CD4-positive, alpha-beta memory T cell (primary cell): ENCODE measurements around the gene IFT74. TPM values are rescaled to one million over a fixed set of nuclear protein-coding genes. Genes with fewer than 3 reads are reported as not detected.

Experiments used
- CTCF ChIA-PET: fragments of 350-600 bp; sonication (Branson Sonifier 250); formaldehyde crosslinking; loops from one replicate; lab custom pipeline; 2021; ENCODE audit warnings: inconsistent platforms; ENCODE audit not compliant: partially characterized antibody; lab: Charles Lee
- POLR2A ChIA-PET: fragments of 350-600 bp; sonication (Branson Sonifier 250); formaldehyde crosslinking; loops from one replicate; lab custom pipeline; 2021; ENCODE audit not compliant: partially characterized antibody; lab: Charles Lee
- DNase-seq, 5 donors: peaks; one replicate each; pipeline versions ENCODE4 v3.0.0 to v3.0.0-alpha.2; 2020 to 2022; ENCODE audit warnings: mixed read lengths in 1 of 5
- H3K27ac ChIP-seq: one replicate; pipeline ENCODE4 v1.7.0; 2013; ENCODE audit warnings: low read depth, low read length
- H3K27me3 ChIP-seq: 2 replicates; pipeline ENCODE4 v1.7.0; 2013; ENCODE audit warnings: mild to moderate bottlenecking, low read length, moderate library complexity; ENCODE audit not compliant: insufficient read depth
- H3K36me3 ChIP-seq: 2 replicates; pipeline ENCODE4 v1.7.0; 2013; ENCODE audit warnings: mild to moderate bottlenecking, low read length, moderate library complexity; ENCODE audit not compliant: insufficient read depth
- H3K4me1 ChIP-seq: 2 replicates; pipeline ENCODE4 v1.7.0; 2013; ENCODE audit warnings: mild to moderate bottlenecking, low read length, moderate library complexity; ENCODE audit not compliant: insufficient read depth
- H3K4me3 ChIP-seq, 2 donors: one replicate each; pipeline ENCODE4 v1.7.0; 2013; ENCODE audit warnings: low read length in 2 of 2, mild to moderate bottlenecking in 1 of 2
- H3K9me3 ChIP-seq, 2 donors: one replicate each; pipeline ENCODE4 v1.7.0; 2013; ENCODE audit warnings: low read length in 2 of 2, control low read depth in 1 of 2; ENCODE audit not compliant: control insufficient read depth in 1 of 2
- H3K27ac Mint-ChIP-seq, 7 donors: one replicate each; pipeline ENCODE4 v1.8.0; 2020 to 2021; ENCODE audit warnings: mixed read lengths in 7 of 7, mild to moderate bottlenecking in 6 of 7, inconsistent platforms in 3 of 7, moderate library complexity in 3 of 7
- H3K27me3 Mint-ChIP-seq, 2 donors: one replicate each; pipeline ENCODE4 v1.8.0; 2020 to 2021; ENCODE audit warnings: mixed read lengths in 2 of 2
- H3K36me3 Mint-ChIP-seq, 2 donors: one replicate each; pipeline ENCODE4 v1.8.0; 2020 to 2021; ENCODE audit warnings: mixed read lengths in 2 of 2, inconsistent platforms in 1 of 2, mild to moderate bottlenecking in 1 of 2
- H3K4me1 Mint-ChIP-seq, 4 donors: one replicate each; pipeline ENCODE4 v1.8.0; 2020 to 2021; ENCODE audit warnings: mixed read lengths in 4 of 4, mild to moderate bottlenecking in 1 of 4
- H3K4me3 Mint-ChIP-seq, 8 donors: one replicate each; pipeline ENCODE4 v1.8.0; 2020 to 2021; ENCODE audit warnings: mixed read lengths in 8 of 8, mild to moderate bottlenecking in 7 of 8, moderate library complexity in 6 of 8, inconsistent platforms in 3 of 8
- H3K9me3 Mint-ChIP-seq, 8 donors: one replicate each; pipeline ENCODE4 v1.8.0; 2020 to 2021; ENCODE audit warnings: mixed read lengths in 8 of 8, mild to moderate bottlenecking in 5 of 8, inconsistent platforms in 3 of 8, moderate library complexity in 1 of 8
- intact Hi-C: fragments of 100-400 bp; cut with micrococcal nuclease; formaldehyde crosslinking; loops from one replicate; pipeline ENCODE4 v1.15.1; 2023
- polyA plus RNA-seq, 2 donors: library from polyadenylated mRNA; unstranded; fragments of 300-500 nt; fragmentation: Illumina TruSeq; gene quantifications; one replicate each; pipeline ENCODE4 v1.2.3, GENCODE V29; 2021
- total RNA-seq, 2 experiments: library from RNA; stranded (reverse); gene quantifications; one replicate each; pipeline ENCODE4 v1.2.3, GENCODE V29; 2021

IFT74 gene
- total and polyA plus RNA-seq, 4 experiments from 2014 or later: 5.9 to 10.0 (median 8.9) TPM

DNA sequence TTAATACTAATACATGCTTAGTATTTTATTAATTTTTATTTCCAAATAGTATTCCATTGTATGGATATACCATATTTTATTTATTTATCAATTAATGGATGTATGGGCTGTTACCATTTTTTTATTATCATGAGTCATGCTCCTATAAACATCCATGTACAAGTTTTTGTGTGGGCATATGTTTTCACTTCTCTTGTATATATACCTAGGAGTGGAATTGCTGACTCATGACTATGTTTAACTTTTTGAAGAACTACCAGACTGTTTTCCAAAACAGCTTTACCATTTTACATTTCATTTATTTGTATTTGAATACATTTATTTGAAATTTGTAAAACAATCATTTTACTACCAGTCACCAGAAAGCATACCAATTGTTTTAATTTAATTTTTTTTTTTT is 63.4 kb downstream of the IFT74 start:
- no peak overlapping the region for H3K27ac Mint-ChIP-seq
- no peaks in the 10 kb centered on the region for H3K9me3 Mint-ChIP-seq
- Histone ChIP-seq H3K4me1 (no peaks in the 10 kb centered on the region), H3K4me3 (no peak overlapping the region), H3K9me3 (no peaks in the 10 kb centered on the region), H3K27ac (no peak overlapping the region), H3K27me3 (no peaks in the 10 kb centered on the region), H3K36me3 (no peaks in the 10 kb centered on the region)
- no peaks in the 10 kb centered on the region for H3K4me1 Mint-ChIP-seq
- no peak for DNase-seq
- ChIA-PET CTCF (interaction anchor here (1.5 kb wide), 1 partner anchor 44 kb away, joined by 3 read pairs; no protein-coding TSS in a partner anchor), POLR2A (no interaction called here)
- intact Hi-C loops: no loop called here
- H3K36me3 Mint-ChIP-seq: peaks cover 39 to 60% of the 10 kb centered on the region in 2 donors
- no peak overlapping the region for H3K4me3 Mint-ChIP-seq
- H3K27me3 Mint-ChIP-seq: no peaks in the 10 kb centered on the region

DNA sequence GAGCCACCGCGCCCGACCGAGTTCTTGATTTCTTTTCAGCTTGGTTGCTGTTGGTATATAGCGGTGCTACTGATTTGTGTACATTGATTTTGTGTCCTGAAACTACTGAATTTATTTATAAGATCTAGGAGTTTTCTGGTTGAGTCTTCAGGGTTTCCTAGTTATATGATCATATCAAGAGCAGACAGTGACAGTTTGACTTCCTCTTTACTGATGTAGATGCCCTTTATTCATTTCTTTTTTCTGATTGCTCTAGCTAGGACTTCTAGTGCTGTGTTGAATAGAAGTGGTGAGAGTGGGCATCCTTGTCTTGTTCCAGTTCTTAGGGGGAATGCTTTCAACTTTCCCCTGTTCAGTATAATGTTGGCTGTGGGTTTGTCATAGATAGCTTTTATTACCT is 66.7 kb downstream of the IFT74 start:
- no peak overlapping the region for H3K4me3 ChIP-seq
- H3K4me1 ChIP-seq: no peaks in the 10 kb centered on the region
- no peaks in the 10 kb centered on the region for H3K27me3 ChIP-seq
- intact Hi-C loops: no loop called here
- no peak for DNase-seq
- no peaks in the 10 kb centered on the region for H3K27me3 Mint-ChIP-seq
- no peak overlapping the region for H3K4me3 Mint-ChIP-seq
- no peaks in the 10 kb centered on the region for H3K4me1 Mint-ChIP-seq
- H3K27ac Mint-ChIP-seq: no peak overlapping the region
- POLR2A ChIA-PET: no interaction called here
- no peaks in the 10 kb centered on the region for H3K36me3 ChIP-seq
- H3K27ac ChIP-seq: no peak overlapping the region
- peaks cover 27 to 56% of the 10 kb centered on the region in 2 donors for H3K36me3 Mint-ChIP-seq
- CTCF ChIA-PET: interaction anchor here (0.7 kb wide), 1 partner anchor 48 kb away, joined by 3 read pairs; no protein-coding TSS in a partner anchor
- no peaks in the 10 kb centered on the region for H3K9me3 Mint-ChIP-seq
- H3K9me3 ChIP-seq: no peaks in the 10 kb centered on the region

DNA sequence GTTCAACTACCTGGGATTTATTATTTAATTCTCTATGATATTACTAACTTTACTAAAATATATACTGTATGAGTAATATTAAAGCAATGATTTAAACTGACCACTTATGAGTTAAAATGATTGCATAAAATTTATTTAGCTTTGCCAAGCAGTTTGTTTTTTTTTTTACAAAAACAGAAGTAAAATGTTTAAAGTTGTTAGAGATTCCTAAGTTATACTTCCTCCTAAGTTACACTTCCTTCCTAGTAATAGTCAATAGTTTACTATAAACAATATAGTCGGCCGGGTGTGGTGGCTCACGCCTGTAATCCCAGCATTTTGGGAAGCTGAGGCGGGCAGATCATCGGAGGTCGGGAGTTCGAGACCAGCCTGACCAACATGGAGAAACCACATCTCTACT is 73.0 kb downstream of the IFT74 start:
- Histone ChIP-seq H3K4me3 (no peak overlapping the region), H3K27me3 (no peaks in the 10 kb centered on the region), H3K9me3 (no peaks in the 10 kb centered on the region), H3K36me3 (no peaks in the 10 kb centered on the region), H3K27ac (no peak overlapping the region), H3K4me1 (no peaks in the 10 kb centered on the region)
- Mint-ChIP-seq H3K4me3 (no peak overlapping the region), H3K27ac (no peak overlapping the region), H3K27me3 (no peaks in the 10 kb centered on the region), H3K4me1 (no peaks in the 10 kb centered on the region), H3K36me3 (peaks cover 2 to 12% of the 10 kb centered on the region in 2 donors), H3K9me3 (no peaks in the 10 kb centered on the region)
- ChIA-PET POLR2A (no interaction called here), CTCF (interaction anchor here (1.1 kb wide), 1 partner anchor 14 kb away, joined by 3 read pairs; no protein-coding TSS in a partner anchor)
- intact Hi-C loops: no loop called here
- no peak for DNase-seq

DNA sequence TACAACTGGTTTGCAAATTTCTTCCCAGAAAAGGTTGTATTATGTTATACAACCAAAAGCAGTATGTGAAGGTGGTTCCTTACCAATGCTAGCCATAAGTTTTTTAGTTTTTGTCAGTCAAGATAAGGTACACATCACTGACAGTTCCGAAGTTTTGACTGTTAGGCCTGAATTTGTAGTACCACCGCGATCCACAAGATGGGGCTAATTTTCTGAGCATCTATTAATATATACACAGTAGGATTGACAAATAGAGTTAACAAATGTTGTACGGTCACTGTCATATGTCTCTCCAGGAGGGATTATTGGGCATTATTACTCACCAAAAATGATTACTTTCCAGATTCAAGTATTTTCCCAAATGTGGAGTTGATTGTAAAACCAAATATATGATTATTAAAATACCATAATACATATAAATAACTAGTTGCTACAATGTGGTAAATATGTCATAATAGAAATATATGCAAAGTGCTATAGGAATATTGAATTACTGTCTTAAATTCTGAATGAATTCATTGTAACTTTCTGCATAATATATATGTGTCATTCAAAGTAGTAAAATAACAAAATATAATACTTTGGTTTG is 77.7 kb downstream of the IFT74 start:
- Mint-ChIP-seq H3K4me3 (peak overlapping the region in 1 of 8 donors; percentile 6), H3K9me3 (no peaks in the 10 kb centered on the region), H3K27ac (no peak overlapping the region), H3K27me3 (no peaks in the 10 kb centered on the region), H3K36me3 (peaks cover 7 to 14% of the 10 kb centered on the region in 2 donors), H3K4me1 (no peaks in the 10 kb centered on the region)
- CTCF ChIA-PET: interaction anchor here (1.2 kb wide), 1 partner anchor 22 kb away, joined by 4 read pairs; no protein-coding TSS in a partner anchor
- Histone ChIP-seq H3K27ac (no peak overlapping the region), H3K4me3 (no peak overlapping the region), H3K9me3 (no peaks in the 10 kb centered on the region), H3K27me3 (no peaks in the 10 kb centered on the region), H3K36me3 (no peaks in the 10 kb centered on the region), H3K4me1 (no peaks in the 10 kb centered on the region)
- POLR2A ChIA-PET: no interaction called here
- intact Hi-C loops: no loop called here
- peak in 4 of 5 donors; percentile 3 to 28 (median 12) for DNase-seq

DNA sequence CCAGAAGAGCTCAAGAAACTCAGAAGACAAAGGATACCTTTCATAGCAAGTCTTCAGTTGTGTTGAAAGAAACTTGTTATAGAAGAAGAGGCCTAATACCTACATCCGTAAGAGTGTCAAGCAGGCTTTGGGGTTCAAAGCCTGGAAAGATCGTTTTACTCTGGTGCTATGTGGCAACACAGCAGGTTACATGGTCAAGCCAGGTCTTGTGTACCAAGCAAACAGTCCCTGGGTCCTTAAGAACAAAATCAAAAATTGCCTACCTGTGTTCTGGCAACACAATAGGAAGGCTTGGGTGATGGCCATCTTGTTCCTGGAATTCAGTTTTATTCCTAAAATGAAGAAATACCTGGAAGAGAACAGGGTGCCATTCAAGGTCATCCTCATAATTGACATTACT is 81.3 kb downstream of the IFT74 start:
- intact Hi-C loops: no loop called here

DNA sequence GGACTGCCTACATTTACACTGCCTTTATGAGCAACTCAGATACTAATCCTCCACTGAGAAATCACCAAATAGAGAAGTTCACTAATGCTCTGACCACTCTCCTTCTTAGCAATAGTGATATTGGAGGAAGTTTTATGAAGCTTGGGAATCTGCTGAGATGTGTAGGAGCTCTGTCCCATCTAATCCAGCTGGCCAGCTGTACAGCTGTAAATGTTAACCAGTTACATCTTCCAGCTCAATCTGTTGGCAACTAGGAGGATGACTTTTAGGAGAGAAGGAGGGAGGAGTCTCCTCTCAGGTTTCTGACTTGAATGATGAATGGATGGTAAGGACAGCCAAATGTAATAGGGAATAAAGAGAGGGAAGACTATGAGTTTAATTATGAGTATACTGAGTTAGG is 85.5 kb downstream of the IFT74 start:
- peaks cover 4 to 14% of the 10 kb centered on the region in 2 donors for H3K36me3 Mint-ChIP-seq
- no peak overlapping the region for H3K4me3 Mint-ChIP-seq
- Histone ChIP-seq H3K4me3 (no peak overlapping the region), H3K27me3 (no peaks in the 10 kb centered on the region), H3K36me3 (no peaks in the 10 kb centered on the region), H3K9me3 (no peaks in the 10 kb centered on the region), H3K27ac (no peak overlapping the region), H3K4me1 (no peaks in the 10 kb centered on the region)
- no peaks in the 10 kb centered on the region for H3K9me3 Mint-ChIP-seq
- CTCF ChIA-PET: no interaction called here
- H3K4me1 Mint-ChIP-seq: no peaks in the 10 kb centered on the region
- intact Hi-C loops: no loop called here
- POLR2A ChIA-PET: no interaction called here
- no peak overlapping the region for H3K27ac Mint-ChIP-seq
- H3K27me3 Mint-ChIP-seq: no peaks in the 10 kb centered on the region
- DNase-seq: no peak

More for the DNA sequence above, 81.3 kb downstream of the IFT74 start:
- no peaks in the 10 kb centered on the region for H3K4me1 ChIP-seq
- no peaks in the 10 kb centered on the region for H3K9me3 ChIP-seq
- no peaks in the 10 kb centered on the region for H3K4me1 Mint-ChIP-seq
- H3K9me3 Mint-ChIP-seq: no peaks in the 10 kb centered on the region
- no peak overlapping the region for H3K27ac Mint-ChIP-seq
- DNase-seq: no peak
- H3K27me3 Mint-ChIP-seq: no peaks in the 10 kb centered on the region
- no peaks in the 10 kb centered on the region for H3K27me3 ChIP-seq
- H3K36me3 Mint-ChIP-seq: peaks cover 7 to 15% of the 10 kb centered on the region in 2 donors
- no peak overlapping the region for H3K4me3 ChIP-seq
- CTCF ChIA-PET: no interaction called here
- no peak overlapping the region for H3K4me3 Mint-ChIP-seq
- POLR2A ChIA-PET: no interaction called here
- no peaks in the 10 kb centered on the region for H3K36me3 ChIP-seq
- H3K27ac ChIP-seq: no peak overlapping the region

DNA sequence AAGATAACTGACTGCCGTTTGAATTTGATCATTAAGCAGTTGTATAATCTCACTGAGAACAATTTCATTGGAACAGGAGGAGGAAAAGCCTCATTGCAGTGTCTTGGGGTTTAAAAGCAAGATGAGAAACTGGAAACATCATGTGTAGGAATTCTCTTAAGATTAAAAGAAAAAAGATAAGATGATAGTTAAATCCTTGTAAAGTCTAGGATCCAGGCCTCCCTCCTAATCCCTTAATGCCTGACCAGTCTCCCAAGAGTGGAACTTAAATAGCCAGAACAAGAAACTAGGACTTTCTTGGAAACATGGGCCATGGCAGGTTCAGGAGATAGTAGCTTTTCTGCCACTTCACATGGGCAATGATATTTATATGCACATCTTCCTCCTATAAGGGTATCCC is 86.3 kb downstream of the IFT74 start:
- Mint-ChIP-seq H3K36me3 (peaks cover 3 to 7% of the 10 kb centered on the region in 2 donors), H3K27ac (no peak overlapping the region), H3K9me3 (no peaks in the 10 kb centered on the region), H3K27me3 (no peaks in the 10 kb centered on the region), H3K4me1 (no peaks in the 10 kb centered on the region), H3K4me3 (no peak overlapping the region)
- Histone ChIP-seq H3K36me3 (no peaks in the 10 kb centered on the region), H3K4me1 (no peaks in the 10 kb centered on the region), H3K9me3 (no peaks in the 10 kb centered on the region), H3K27me3 (no peaks in the 10 kb centered on the region), H3K4me3 (no peak overlapping the region), H3K27ac (no peak overlapping the region)
- POLR2A ChIA-PET: no interaction called here
- intact Hi-C loops: no loop called here
- CTCF ChIA-PET: no interaction called here
- no peak for DNase-seq
